Activated CD4-positive, alpha-beta T cell treated with anti-CD3 and anti-CD28 coated beads, Interleukin-2, amount 10 ng/mL, durations not matched to agents 24 days and 14 days (primary cell): ENCODE measurements around the gene FCRL4. TPM values are rescaled to one million over a fixed set of nuclear protein-coding genes. Genes with fewer than 3 reads are reported as not detected.

ENCODE experiments used
- DNase-seq: peaks from one replicate; pipeline ENCODE4 v3.0.0; 2022
- H3K27ac Mint-ChIP-seq: one replicate; pipeline ENCODE4 v1.8.0; 2022; ENCODE audit warnings: mild to moderate bottlenecking, mixed read lengths
- H3K27me3 Mint-ChIP-seq: one replicate; pipeline ENCODE4 v1.8.0; 2022; ENCODE audit warnings: mixed read lengths
- H3K36me3 Mint-ChIP-seq: one replicate; pipeline ENCODE4 v1.8.0; 2022; ENCODE audit warnings: low read depth, mild to moderate bottlenecking, mixed read lengths
- H3K4me1 Mint-ChIP-seq: one replicate; pipeline ENCODE4 v1.8.0; 2021; ENCODE audit warnings: mixed read lengths
- H3K4me3 Mint-ChIP-seq: one replicate; pipeline ENCODE4 v1.8.0; 2022; ENCODE audit warnings: mild to moderate bottlenecking, moderate library complexity, mixed read lengths
- H3K9me3 Mint-ChIP-seq: one replicate; pipeline ENCODE4 v1.8.0; 2021; ENCODE audit warnings: mixed read lengths
- intact Hi-C: fragments of 100-400 bp; cut with micrococcal nuclease; formaldehyde crosslinking; loops from one replicate; pipeline ENCODE4 v1.15.1; 2023
- total RNA-seq: library from RNA; stranded (reverse); gene quantifications from 2 replicates; pipeline ENCODE4 v1.2.3, GENCODE V29; 2022

FCRL4 gene
- total RNA-seq, 1 donor from 2014 or later: not detected

DNA sequence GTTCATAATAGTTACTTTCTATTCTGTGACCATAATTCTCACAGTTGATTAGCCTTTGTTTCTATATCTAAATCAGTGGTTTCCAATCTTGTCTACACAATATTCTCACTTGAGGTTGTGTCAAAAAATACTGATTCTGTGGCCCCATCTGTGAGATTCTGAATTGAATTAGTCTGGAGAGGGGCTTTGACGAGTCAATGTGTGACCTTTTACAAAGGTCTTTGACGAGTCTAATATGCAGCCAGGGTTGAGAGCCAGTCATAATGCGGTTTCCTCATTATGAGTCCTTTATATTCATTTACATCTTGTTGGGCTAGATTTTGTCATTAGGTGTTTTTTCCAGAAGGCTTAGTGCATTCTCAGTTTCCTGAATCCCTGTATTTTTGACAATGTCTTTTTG is 65.3 kb downstream of the FCRL4 start:
- intact Hi-C loops: no loop called here
- DNase-seq: no peak
- H3K36me3 Mint-ChIP-seq: no peaks in the 10 kb centered on the region
- no peaks in the 10 kb centered on the region for H3K4me1 Mint-ChIP-seq
- no peaks in the 10 kb centered on the region for H3K9me3 Mint-ChIP-seq
- H3K27ac Mint-ChIP-seq: no peak overlapping the region
- peaks cover 13% of the 10 kb centered on the region for H3K27me3 Mint-ChIP-seq
- H3K4me3 Mint-ChIP-seq: no peak overlapping the region

DNA sequence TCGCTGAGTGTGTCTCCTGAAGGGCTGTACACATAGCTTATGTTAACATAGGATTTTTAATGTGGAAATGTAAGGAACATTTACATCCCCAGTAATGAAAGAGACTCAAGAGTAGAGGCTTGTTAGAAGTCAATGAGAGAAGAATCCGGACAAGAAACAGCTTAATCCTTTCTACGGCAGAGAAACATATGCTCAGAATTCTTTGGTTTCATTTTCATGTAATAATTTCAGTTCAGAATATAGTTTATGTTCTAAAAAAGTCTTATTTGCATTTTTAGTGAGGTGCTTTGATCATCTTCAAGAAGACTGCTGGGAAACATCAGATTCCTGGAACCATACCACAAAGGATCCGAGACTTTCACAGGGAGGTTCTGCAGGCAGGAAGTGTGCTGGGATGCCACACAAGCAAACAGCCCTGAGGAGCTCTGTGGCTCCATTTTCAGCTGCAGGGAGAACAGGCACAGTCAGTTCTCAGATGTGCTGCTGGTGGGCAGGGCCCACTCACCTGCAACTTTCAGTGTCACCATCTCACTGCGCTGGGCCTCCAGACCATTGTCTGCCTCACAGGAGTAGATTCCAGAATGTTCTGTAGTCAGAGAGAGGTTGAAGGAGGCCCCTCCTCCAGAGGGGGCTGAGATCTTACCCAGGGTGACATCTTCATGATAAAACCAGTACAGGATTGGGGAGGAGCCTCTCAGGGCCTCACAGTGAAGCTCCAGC is 74.0 kb downstream of the FCRL4 start:
- H3K27ac Mint-ChIP-seq: no peak overlapping the region
- peaks cover 2% of the 10 kb centered on the region for H3K4me1 Mint-ChIP-seq
- peak overlapping the region; percentile 22 for H3K4me3 Mint-ChIP-seq
- intact Hi-C loops: no loop called here
- H3K36me3 Mint-ChIP-seq: no peaks in the 10 kb centered on the region
- no peaks in the 10 kb centered on the region for H3K27me3 Mint-ChIP-seq
- H3K9me3 Mint-ChIP-seq: no peaks in the 10 kb centered on the region
- no peak for DNase-seq

Other genes with a start within 250 kb of the FCRL4 start
- not detected in 2 replicates for gene FCRL5, start 45.6 kb downstream of the FCRL4 start, total RNA-seq
- 0.05 and 0.09 TPM in 2 replicates for gene FCRL3, start 102.7 kb upstream of the FCRL4 start, total RNA-seq
- not detected in 2 replicates for gene FCRL2, start 179.0 kb upstream of the FCRL4 start, total RNA-seq
- gene FCRL1, start 222.0 kb upstream of the FCRL4 start, total RNA-seq: not detected in 2 replicates
- not detected in 2 replicates for gene CD5L, start 243.7 kb upstream of the FCRL4 start, total RNA-seq